ENCODE results near the gene S100A16. TPM values are rescaled to one million over a fixed set of nuclear protein-coding genes. Genes with fewer than 3 reads are reported as not detected.
A peak's percentile ranks its signal among the peaks of the same experiment; 100 is the strongest.

S100A16 gene
- total and polyA plus RNA-seq, 12 donors: 28.8 to 176 (median 43.5) TPM

- DNase-seq (no peak), ATAC-seq (peak in 3 of 8 donors; percentile 37 to 52 (median 48))
- intact Hi-C loops (cut with DNase I): loop anchor here in 1 of 10 donors (10.0 kb wide), 1 partner anchor 78 kb away; no protein-coding TSS in a partner anchor
- Histone ChIP-seq H3K4me1 (peaks cover 2 to 31% (median 19%) of the 10 kb centered on the region in 9 donors), H3K9me3 (no peaks in the 10 kb centered on the region), H3K4me3 (no peak overlapping the region), H3K27me3 (no peaks in the 10 kb centered on the region), H3K36me3 (no peaks in the 10 kb centered on the region), H3K27ac (peak overlapping the region in 6 of 10 donors; percentile 42 to 76 (median 58))
- TF ChIP-seq CTCF (IDR thresholded peaks at IDR 0.05): no peak
- WGBS, 2 donors: 38 to 59% methylated on average over 3 of the region's 3 CpGs
Observed at GRCh38 chr1:153652805-153653500, 40.0 kb upstream of the S100A16 start.

GRCh38 chr1:153651771-153652170, 38.8 kb upstream of the S100A16 start:
- no peak for DNase-seq
- H3K36me3 ChIP-seq: peaks cover 0 to 7% (median 0%) of the 10 kb centered on the region in 9 donors
- no peak for ATAC-seq
- no peak overlapping the region for H3K4me3 ChIP-seq
- TF ChIP-seq CTCF (IDR thresholded peaks at IDR 0.05): no peak
- no peak overlapping the region for H3K27ac ChIP-seq
- 81 to 85% methylated on average over 1 of the region's 1 CpG for WGBS, 2 donors
- intact Hi-C loops (cut with DNase I): loop anchor here in 1 of 10 donors (10.0 kb wide), 1 partner anchor 77 kb away; no protein-coding TSS in a partner anchor
- peaks cover 2 to 38% (median 19%) of the 10 kb centered on the region in 9 donors for H3K4me1 ChIP-seq
- H3K9me3 ChIP-seq: no peaks in the 10 kb centered on the region
- no peaks in the 10 kb centered on the region for H3K27me3 ChIP-seq

- Histone ChIP-seq H3K9me3 (no peaks in the 10 kb centered on the region), H3K4me1 (peaks cover 2 to 42% (median 19%) of the 10 kb centered on the region in 9 donors), H3K27me3 (no peaks in the 10 kb centered on the region), H3K36me3 (peaks cover 0 to 26% (median 14%) of the 10 kb centered on the region in 9 donors), H3K4me3 (no peak overlapping the region), H3K27ac (peak overlapping the region in 2 of 10 donors; percentile 20 to 23)
- WGBS, 2 donors: 80 to 83% methylated on average over 2 of the region's 2 CpGs
- DNase-seq (peak; percentile 59 to 66), ATAC-seq (peak in 7 of 8 donors; percentile 54 to 83 (median 80))
- no peak for TF ChIP-seq CTCF (IDR thresholded peaks at IDR 0.05)
- intact Hi-C loops (cut with DNase I): loop anchor here in 1 of 10 donors (10.0 kb wide), 1 partner anchor 75 kb away; no protein-coding TSS in a partner anchor
Observed at GRCh38 chr1:153649863-153650235, 36.9 kb upstream of the S100A16 start.

GRCh38 chr1:153649137-153649862, 36.4 kb upstream of the S100A16 start:
- 56% methylated on average over 3 of the region's 3 CpGs for WGBS, 2 donors
- H3K4me1 ChIP-seq: peaks cover 2 to 46% (median 23%) of the 10 kb centered on the region in 9 donors
- ATAC-seq (peak in 3 of 8 donors; percentile 6 to 21 (median 7)), DNase-seq (no peak)
- H3K27me3 ChIP-seq: no peaks in the 10 kb centered on the region
- H3K27ac ChIP-seq: peak overlapping the region in 4 of 10 donors; percentile 7 to 23 (median 21)
- no peak for TF ChIP-seq CTCF (IDR thresholded peaks at IDR 0.05)
- intact Hi-C loops (cut with DNase I): no loop called here
- H3K4me3 ChIP-seq: no peak overlapping the region
- H3K36me3 ChIP-seq: peaks cover 0 to 32% (median 16%) of the 10 kb centered on the region in 9 donors
- no peaks in the 10 kb centered on the region for H3K9me3 ChIP-seq
